Fibroblast of lung (primary cell): Measurements from ENCODE around the gene DUSP15. TPM values are rescaled to one million over a fixed set of nuclear protein-coding genes. Genes with fewer than 3 reads are reported as not detected.

Source experiments
- DNase-seq, 2 donors: peaks; one replicate each; pipeline versions ENCODE4 v3.0.0 to v3.0.0-alpha.2; 2010; ENCODE audit warnings: low read depth in 2 of 2
- H2AFZ ChIP-seq: 2 replicates; pipeline ENCODE4 v1.5.1; 2012; ENCODE audit warnings: low read length, control low read depth, inconsistent platforms
- H3K27ac ChIP-seq: 2 replicates; pipeline ENCODE4 v1.5.1; 2011; ENCODE audit warnings: low read length, control low read depth; ENCODE audit not compliant: insufficient read depth
- H3K27me3 ChIP-seq: 2 replicates; pipeline ENCODE4 v1.5.1; 2011; ENCODE audit warnings: mild to moderate bottlenecking, low read length; ENCODE audit not compliant: control insufficient read depth, insufficient read depth
- H3K36me3 ChIP-seq: 2 replicates; pipeline ENCODE4 v1.5.1; 2011; ENCODE audit warnings: low read length; ENCODE audit not compliant: control insufficient read depth, insufficient read depth
- H3K4me1 ChIP-seq: 2 replicates; pipeline ENCODE4 v1.5.1; 2011; ENCODE audit warnings: low read length; ENCODE audit not compliant: control insufficient read depth, insufficient read depth; ENCODE audit errors: extremely low read depth
- H3K4me2 ChIP-seq: 2 replicates; pipeline ENCODE4 v1.5.1; 2011; ENCODE audit warnings: low read length, control low read depth; ENCODE audit not compliant: insufficient read depth; ENCODE audit errors: extremely low read depth
- H3K4me3 ChIP-seq, 4 experiments: fragments of 200-600 bp in 1 of 4; sonication (generic) in 1 of 4; replicated peaks in 1 of 4; 2 replicates each; pipeline ENCODE4 v1.5.1; 2011 to 2016; ENCODE audit warnings: low read length in 4 of 4, low read depth in 3 of 4, mild to moderate bottlenecking in 3 of 4, control low read depth in 2 of 4, inconsistent platforms in 1 of 4, mixed read lengths in 1 of 4; ENCODE audit not compliant: insufficient read depth in 1 of 4; ENCODE audit errors: control extremely low read depth in 1 of 4
- H3K79me2 ChIP-seq: 2 replicates; pipeline ENCODE4 v1.5.1; 2012; ENCODE audit warnings: mild to moderate bottlenecking, low read length, inconsistent platforms; ENCODE audit not compliant: control insufficient read depth, insufficient read depth
- H3K9ac ChIP-seq: 2 replicates; pipeline ENCODE4 v1.5.1; 2011; ENCODE audit warnings: mild to moderate bottlenecking, low read length, control low read depth; ENCODE audit not compliant: insufficient read depth
- H3K9me3 ChIP-seq: 2 replicates; pipeline ENCODE4 v1.5.1; 2012; ENCODE audit warnings: low read depth, low read length; ENCODE audit not compliant: control insufficient read depth, insufficient read depth
- H4K20me1 ChIP-seq: 2 replicates; pipeline ENCODE4 v1.5.1; 2011; ENCODE audit warnings: low read length; ENCODE audit not compliant: control insufficient read depth, insufficient read depth; ENCODE audit errors: extremely low read depth
- CTCF ChIP-seq, 2 donors: IDR thresholded peaks in 1 of 2; conservative IDR thresholded peaks in 1 of 2; 1 replicate in 1 of 2; 2 replicates in 1 of 2; pipeline ENCODE4 v1.5.1; 2011 to 2012; ENCODE audit warnings: low read length in 2 of 2, control low read depth in 1 of 2, inconsistent platforms in 1 of 2, low read depth in 1 of 2, mild to moderate bottlenecking in 1 of 2
- EZH2 ChIP-seq: IDR thresholded peaks from 2 replicates; pipeline ENCODE4 v1.5.1; 2012; ENCODE audit warnings: low read length, control low read depth, mild to moderate bottlenecking; ENCODE audit errors: missing control alignments
- polyA plus RNA-seq, 2 donors: library from polyadenylated mRNA; depleted of rRNA in 1 of 2; stranded (reverse) in 1 of 2; unstranded in 1 of 2; fragments of >200 nt; gene quantifications; 2 replicates each; pipeline ENCODE4 v1.2.1, GENCODE V29; 2011 to 2012; ENCODE audit warnings: missing spikeins in 1 of 2
- total RNA-seq: library from RNA; depleted of rRNA; stranded (reverse); fragments of >200 nt; gene quantifications from 2 replicates; pipeline ENCODE4 v1.2.1, GENCODE V29; 2014

Gene DUSP15
- total and polyA plus RNA-seq, 2 donors (not counting 1 experiment from before 2014, with no cell fraction given), result 0.14 TPM; not detected in 1

- no peaks in the 10 kb centered on the region for H3K27me3 ChIP-seq
- H3K4me2 ChIP-seq, result no peak overlapping the region
- TF ChIP-seq EZH2 (no peak), CTCF (conservative IDR thresholded peaks at IDR 0.05 in 1 of 2, IDR thresholded peaks at IDR 0.05 in 1 of 2; ENCODE audit: low read depth in 1 of 2, low read length in 2 of 2) (no peak)
- no peak overlapping the region for H3K27ac ChIP-seq
- no peak overlapping the region for H3K9ac ChIP-seq
- H4K20me1 ChIP-seq, result no peaks in the 10 kb centered on the region
- DNase-seq, result no peak
- no peak overlapping the region for H3K4me3 ChIP-seq
- H2AFZ ChIP-seq, result no peak overlapping the region
- H3K4me1 ChIP-seq, result no peaks in the 10 kb centered on the region
- H3K36me3 ChIP-seq, result no peaks in the 10 kb centered on the region
- no peaks in the 10 kb centered on the region for H3K79me2 ChIP-seq
- H3K9me3 ChIP-seq, result no peaks in the 10 kb centered on the region
These were observed 38.1 kb upstream of the DUSP15 start for GRCh38 chr20:31908424-31908823.

GRCh38 chr20:31908016-31908415, 37.7 kb upstream of the DUSP15 start:
- Histone ChIP-seq H3K4me3 (no peak overlapping the region), H3K4me1 (no peaks in the 10 kb centered on the region), H3K4me2 (no peak overlapping the region), H2AFZ (no peak overlapping the region), H3K79me2 (no peaks in the 10 kb centered on the region), H3K27ac (no peak overlapping the region), H3K9ac (no peak overlapping the region), H3K36me3 (no peaks in the 10 kb centered on the region), H3K9me3 (no peaks in the 10 kb centered on the region), H4K20me1 (no peaks in the 10 kb centered on the region), H3K27me3 (no peaks in the 10 kb centered on the region)
- no peak for DNase-seq
- TF ChIP-seq CTCF (conservative IDR thresholded peaks at IDR 0.05 in 1 of 2, IDR thresholded peaks at IDR 0.05 in 1 of 2; ENCODE audit: low read depth in 1 of 2, low read length in 2 of 2), result no peak

GRCh38 chr20:31907046-31907445, 36.7 kb upstream of the DUSP15 start:
- H3K4me1 ChIP-seq, result no peaks in the 10 kb centered on the region
- H3K4me2 ChIP-seq, result no peak overlapping the region
- H3K9me3 ChIP-seq, result no peaks in the 10 kb centered on the region
- no peak overlapping the region for H3K4me3 ChIP-seq
- H3K27ac ChIP-seq, result no peak overlapping the region
- no peak for DNase-seq
- H3K79me2 ChIP-seq, result no peaks in the 10 kb centered on the region
- no peak overlapping the region for H3K9ac ChIP-seq
- no peaks in the 10 kb centered on the region for H3K27me3 ChIP-seq
- no peak overlapping the region for H2AFZ ChIP-seq
- H3K36me3 ChIP-seq, result no peaks in the 10 kb centered on the region
- H4K20me1 ChIP-seq, result no peaks in the 10 kb centered on the region
- TF ChIP-seq CTCF (conservative IDR thresholded peaks at IDR 0.05 in 1 of 2, IDR thresholded peaks at IDR 0.05 in 1 of 2; ENCODE audit: low read depth in 1 of 2, low read length in 2 of 2), result no peak
- TF ChIP-seq EZH2, result no peak
